HepG2 (cell line): ENCODE measurements around the gene GPAM. TPM values are rescaled to one million over a fixed set of nuclear protein-coding genes. Genes with fewer than 3 reads are reported as not detected.

Source experiments
- ATF1 ChIP-seq: IDR thresholded peaks from 2 replicates; pipeline ENCODE4 v1.6.1; 2016; ENCODE audit warnings: mild to moderate bottlenecking, control low read depth
- CC2D1A ChIP-seq: sonication (generic); formaldehyde crosslinking; IDR thresholded peaks from 2 replicates; pipeline ENCODE4 v1.8.1; 2023; ENCODE audit warnings: mild to moderate bottlenecking, missing genetic modification reagents
- DR1 ChIP-seq: sonication (generic); formaldehyde crosslinking; IDR thresholded peaks from 2 replicates; pipeline ENCODE4 v1.8.0; 2021; ENCODE audit warnings: mild to moderate bottlenecking, missing genetic modification reagents, inconsistent platforms
- FOXA1 ChIP-seq, 2 experiments: fragments of 450-650 bp in 1 of 2; sonication (generic) in 1 of 2; formaldehyde crosslinking in 1 of 2; IDR thresholded peaks; 2 replicates each; pipeline versions ENCODE4 v1.4.0 to v1.6.1; 2016 to 2020; ENCODE audit warnings: missing genetic modification reagents in 1 of 2
- FOXA3 ChIP-seq: IDR thresholded peaks from 2 replicates; pipeline ENCODE4 v1.6.1; 2016; ENCODE audit warnings: missing genetic modification reagents, missing compliant biosample characterization
- ISL2 ChIP-seq: sonication (generic); formaldehyde crosslinking; IDR thresholded peaks from 2 replicates; pipeline ENCODE4 v1.5.0; 2020; ENCODE audit warnings: missing genetic modification reagents
- NBN ChIP-seq: fragments of 450-650 bp; conservative IDR thresholded peaks from 2 replicates; pipeline ENCODE4 v1.6.1; 2017
- NCOR1 ChIP-seq: fragments of 200-600 bp; sonication (generic); IDR thresholded peaks from 2 replicates; pipeline ENCODE4 v1.7.0; 2017; ENCODE audit warnings: antibody characterized with exemption, low read length, borderline replicate concordance
- SAP130 ChIP-seq: IDR thresholded peaks from 2 replicates; pipeline ENCODE4 v1.6.1; 2016; ENCODE audit warnings: low read depth
- ZNF260 ChIP-seq: sonication (generic); formaldehyde crosslinking; IDR thresholded peaks from 2 replicates; pipeline ENCODE4 v1.4.0; 2020; ENCODE audit warnings: missing genetic modification reagents, low read depth, mild to moderate bottlenecking, borderline replicate concordance
- ZNF33B ChIP-seq: sonication (generic); formaldehyde crosslinking; IDR thresholded peaks from 2 replicates; pipeline ENCODE4 v1.5.1; 2020; ENCODE audit warnings: mild to moderate bottlenecking, missing genetic modification reagents
- ZNF44 ChIP-seq: sonication (generic); formaldehyde crosslinking; IDR thresholded peaks from 2 replicates; pipeline ENCODE4 v1.5.1; 2020; ENCODE audit warnings: mild to moderate bottlenecking, missing genetic modification reagents
- ZNF672 ChIP-seq: sonication (generic); formaldehyde crosslinking; IDR thresholded peaks from 2 replicates; pipeline ENCODE4 v1.8.1; 2022; ENCODE audit warnings: missing genetic modification reagents
- ZNF839 ChIP-seq: sonication (generic); formaldehyde crosslinking; IDR thresholded peaks from 2 replicates; pipeline ENCODE4 v1.4.0; 2020; ENCODE audit warnings: missing genetic modification reagents, mild to moderate bottlenecking, borderline replicate concordance
- ZNF891 ChIP-seq: sonication (generic); formaldehyde crosslinking; IDR thresholded peaks from 2 replicates; pipeline ENCODE4 v1.5.0; 2020; ENCODE audit warnings: mild to moderate bottlenecking, missing genetic modification reagents
- polyA plus RNA-seq, 8 experiments: library from polyadenylated mRNA; depleted of rRNA in 3 of 8; stranded (reverse) in 7 of 8; unstranded in 1 of 8; fragments of >200 nt; fragmentation: Illumina TruSeq in 4 of 8; extraction: Trizol in 4 of 8; gene quantifications; 2 replicates each; pipeline versions ENCODE4 v1.2.1 to v1.2.3, GENCODE V29; 2011 to 2016; ENCODE audit warnings: low read depth in 4 of 8, missing spikeins in 1 of 8, mixed read lengths in 1 of 8; ENCODE audit not compliant: insufficient read depth in 1 of 8
- total RNA-seq, 5 experiments: library from RNA; depleted of rRNA; stranded (reverse); fragments of >200 nt; fragmentation: Illumina TruSeq; extraction: Trizol; gene quantifications; 2 replicates each; pipeline ENCODE4 v1.2.3, GENCODE V29; 2016; ENCODE audit warnings: low read depth in 1 of 5
- TF ChIP-seq, protein P1 (sequence below): sonication (generic); formaldehyde crosslinking; IDR thresholded peaks from 2 replicates; pipeline ENCODE4 v1.8.0; 2023; ENCODE audit warnings: mild to moderate bottlenecking, missing genetic modification reagents
- TF ChIP-seq, protein P2 (sequence below): IDR thresholded peaks from 2 replicates; pipeline ENCODE4 v1.6.1; 2012; ENCODE audit warnings: inconsistent platforms
- TF ChIP-seq, protein P3 (sequence below): IDR thresholded peaks from 2 replicates; pipeline ENCODE4 v1.6.1; 2016; ENCODE audit warnings: low read depth, missing genetic modification reagents, missing compliant biosample characterization
- TF ChIP-seq, protein P4 (sequence below): sonication (generic); formaldehyde crosslinking; IDR thresholded peaks from 2 replicates; pipeline ENCODE4 v1.4.0; 2020; ENCODE audit warnings: missing genetic modification reagents

GPAM gene
- total and polyA plus RNA-seq, 2 of the 13 experiments (the other 11 are each of a cell fraction or from before 2014, with no cell fraction given) = 36.8 to 140 TPM

DNA sequence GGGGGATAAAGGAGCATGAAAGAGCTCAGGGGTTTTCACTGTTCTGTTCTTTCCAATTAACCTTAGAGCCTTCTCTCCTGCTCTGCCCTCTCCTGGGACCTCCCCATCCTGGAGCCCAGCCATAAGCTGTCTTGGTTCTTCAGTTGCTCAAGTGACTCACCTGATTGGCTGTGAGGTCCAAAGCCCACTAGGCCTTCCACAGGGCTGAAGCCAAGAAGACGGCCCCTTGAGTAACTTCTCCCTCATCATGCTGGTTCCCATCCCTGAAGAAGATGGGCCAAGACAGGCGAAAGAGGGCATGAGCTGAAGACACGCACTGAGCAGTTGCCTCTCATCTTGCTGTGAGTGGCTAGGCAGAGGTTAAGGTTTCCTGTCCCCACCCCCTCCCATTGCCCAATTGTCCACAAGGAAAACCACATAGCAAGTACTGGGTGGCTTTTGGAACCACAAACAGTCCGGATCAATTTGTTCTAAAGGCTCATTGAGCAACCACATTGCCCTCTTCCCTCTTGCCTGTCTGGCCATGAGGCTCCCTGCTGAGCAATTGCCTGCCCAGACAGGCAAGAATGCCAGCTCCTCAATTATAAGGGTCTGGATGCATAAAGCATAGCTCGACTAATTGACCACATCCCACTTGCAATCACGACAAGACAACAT lies 43.9 kb upstream of the GPAM start (continued):
- TF ChIP-seq ZNF672 (CRISPR knock-in tag) = 0 out of 2 replicates have a peak, but pooled peaks have one; percentile 71
- peak; percentile 97 for TF ChIP-seq ZNF891 (CRISPR knock-in tag)
- TF ChIP-seq, protein P1, sequence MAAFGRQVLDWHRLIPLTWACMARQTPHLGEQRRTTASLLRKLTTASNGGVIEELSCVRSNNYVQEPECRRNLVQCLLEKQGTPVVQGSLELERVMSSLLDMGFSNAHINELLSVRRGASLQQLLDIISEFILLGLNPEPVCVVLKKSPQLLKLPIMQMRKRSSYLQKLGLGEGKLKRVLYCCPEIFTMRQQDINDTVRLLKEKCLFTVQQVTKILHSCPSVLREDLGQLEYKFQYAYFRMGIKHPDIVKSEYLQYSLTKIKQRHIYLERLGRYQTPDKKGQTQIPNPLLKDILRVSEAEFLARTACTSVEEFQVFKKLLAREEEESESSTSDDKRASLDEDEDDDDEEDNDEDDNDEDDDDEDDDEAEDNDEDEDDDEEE = peak; percentile 86
- peak; percentile 98 for TF ChIP-seq ZNF44 (CRISPR knock-in tag)
- no peak for TF ChIP-seq ATF1
- 0 out of 2 replicates have a peak, but pooled peaks have one; percentile 80 for TF ChIP-seq ZNF839 (CRISPR knock-in tag)
- 0 out of 2 replicates have a peak, but pooled peaks have one; percentile 27 for TF ChIP-seq FOXA1 (IDR thresholded peaks at IDR 0.05)
- TF ChIP-seq FOXA1 (CRISPR knock-in tag; IDR thresholded peaks at IDR 0.05) = peak; percentile 92
- TF ChIP-seq NCOR1 = peak; percentile 88
- TF ChIP-seq CC2D1A = 0 out of 2 replicates have a peak, but pooled peaks have one; percentile 90
- peak; percentile 86 for TF ChIP-seq SAP130 (CRISPR knock-in tag)
- peak; percentile 97 for TF ChIP-seq ZNF33B (CRISPR knock-in tag)
- TF ChIP-seq, protein P2, sequence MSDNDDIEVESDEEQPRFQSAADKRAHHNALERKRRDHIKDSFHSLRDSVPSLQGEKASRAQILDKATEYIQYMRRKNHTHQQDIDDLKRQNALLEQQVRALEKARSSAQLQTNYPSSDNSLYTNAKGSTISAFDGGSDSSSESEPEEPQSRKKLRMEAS = peak; percentile 87
- TF ChIP-seq, protein P3, sequence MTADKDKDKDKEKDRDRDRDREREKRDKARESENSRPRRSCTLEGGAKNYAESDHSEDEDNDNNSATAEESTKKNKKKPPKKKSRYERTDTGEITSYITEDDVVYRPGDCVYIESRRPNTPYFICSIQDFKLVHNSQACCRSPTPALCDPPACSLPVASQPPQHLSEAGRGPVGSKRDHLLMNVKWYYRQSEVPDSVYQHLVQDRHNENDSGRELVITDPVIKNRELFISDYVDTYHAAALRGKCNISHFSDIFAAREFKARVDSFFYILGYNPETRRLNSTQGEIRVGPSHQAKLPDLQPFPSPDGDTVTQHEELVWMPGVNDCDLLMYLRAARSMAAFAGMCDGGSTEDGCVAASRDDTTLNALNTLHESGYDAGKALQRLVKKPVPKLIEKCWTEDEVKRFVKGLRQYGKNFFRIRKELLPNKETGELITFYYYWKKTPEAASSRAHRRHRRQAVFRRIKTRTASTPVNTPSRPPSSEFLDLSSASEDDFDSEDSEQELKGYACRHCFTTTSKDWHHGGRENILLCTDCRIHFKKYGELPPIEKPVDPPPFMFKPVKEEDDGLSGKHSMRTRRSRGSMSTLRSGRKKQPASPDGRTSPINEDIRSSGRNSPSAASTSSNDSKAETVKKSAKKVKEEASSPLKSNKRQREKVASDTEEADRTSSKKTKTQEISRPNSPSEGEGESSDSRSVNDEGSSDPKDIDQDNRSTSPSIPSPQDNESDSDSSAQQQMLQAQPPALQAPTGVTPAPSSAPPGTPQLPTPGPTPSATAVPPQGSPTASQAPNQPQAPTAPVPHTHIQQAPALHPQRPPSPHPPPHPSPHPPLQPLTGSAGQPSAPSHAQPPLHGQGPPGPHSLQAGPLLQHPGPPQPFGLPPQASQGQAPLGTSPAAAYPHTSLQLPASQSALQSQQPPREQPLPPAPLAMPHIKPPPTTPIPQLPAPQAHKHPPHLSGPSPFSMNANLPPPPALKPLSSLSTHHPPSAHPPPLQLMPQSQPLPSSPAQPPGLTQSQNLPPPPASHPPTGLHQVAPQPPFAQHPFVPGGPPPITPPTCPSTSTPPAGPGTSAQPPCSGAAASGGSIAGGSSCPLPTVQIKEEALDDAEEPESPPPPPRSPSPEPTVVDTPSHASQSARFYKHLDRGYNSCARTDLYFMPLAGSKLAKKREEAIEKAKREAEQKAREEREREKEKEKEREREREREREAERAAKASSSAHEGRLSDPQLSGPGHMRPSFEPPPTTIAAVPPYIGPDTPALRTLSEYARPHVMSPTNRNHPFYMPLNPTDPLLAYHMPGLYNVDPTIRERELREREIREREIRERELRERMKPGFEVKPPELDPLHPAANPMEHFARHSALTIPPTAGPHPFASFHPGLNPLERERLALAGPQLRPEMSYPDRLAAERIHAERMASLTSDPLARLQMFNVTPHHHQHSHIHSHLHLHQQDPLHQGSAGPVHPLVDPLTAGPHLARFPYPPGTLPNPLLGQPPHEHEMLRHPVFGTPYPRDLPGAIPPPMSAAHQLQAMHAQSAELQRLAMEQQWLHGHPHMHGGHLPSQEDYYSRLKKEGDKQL = peak; percentile 70; the same call in 1 of the 2 replicates
- TF ChIP-seq, protein P4, sequence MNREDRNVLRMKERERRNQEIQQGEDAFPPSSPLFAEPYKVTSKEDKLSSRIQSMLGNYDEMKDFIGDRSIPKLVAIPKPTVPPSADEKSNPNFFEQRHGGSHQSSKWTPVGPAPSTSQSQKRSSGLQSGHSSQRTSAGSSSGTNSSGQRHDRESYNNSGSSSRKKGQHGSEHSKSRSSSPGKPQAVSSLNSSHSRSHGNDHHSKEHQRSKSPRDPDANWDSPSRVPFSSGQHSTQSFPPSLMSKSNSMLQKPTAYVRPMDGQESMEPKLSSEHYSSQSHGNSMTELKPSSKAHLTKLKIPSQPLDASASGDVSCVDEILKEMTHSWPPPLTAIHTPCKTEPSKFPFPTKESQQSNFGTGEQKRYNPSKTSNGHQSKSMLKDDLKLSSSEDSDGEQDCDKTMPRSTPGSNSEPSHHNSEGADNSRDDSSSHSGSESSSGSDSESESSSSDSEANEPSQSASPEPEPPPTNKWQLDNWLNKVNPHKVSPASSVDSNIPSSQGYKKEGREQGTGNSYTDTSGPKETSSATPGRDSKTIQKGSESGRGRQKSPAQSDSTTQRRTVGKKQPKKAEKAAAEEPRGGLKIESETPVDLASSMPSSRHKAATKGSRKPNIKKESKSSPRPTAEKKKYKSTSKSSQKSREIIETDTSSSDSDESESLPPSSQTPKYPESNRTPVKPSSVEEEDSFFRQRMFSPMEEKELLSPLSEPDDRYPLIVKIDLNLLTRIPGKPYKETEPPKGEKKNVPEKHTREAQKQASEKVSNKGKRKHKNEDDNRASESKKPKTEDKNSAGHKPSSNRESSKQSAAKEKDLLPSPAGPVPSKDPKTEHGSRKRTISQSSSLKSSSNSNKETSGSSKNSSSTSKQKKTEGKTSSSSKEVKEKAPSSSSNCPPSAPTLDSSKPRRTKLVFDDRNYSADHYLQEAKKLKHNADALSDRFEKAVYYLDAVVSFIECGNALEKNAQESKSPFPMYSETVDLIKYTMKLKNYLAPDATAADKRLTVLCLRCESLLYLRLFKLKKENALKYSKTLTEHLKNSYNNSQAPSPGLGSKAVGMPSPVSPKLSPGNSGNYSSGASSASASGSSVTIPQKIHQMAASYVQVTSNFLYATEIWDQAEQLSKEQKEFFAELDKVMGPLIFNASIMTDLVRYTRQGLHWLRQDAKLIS = peak; percentile 94; the same call in 1 of the 2 replicates
- TF ChIP-seq NBN = no peak
- peak; percentile 85 for TF ChIP-seq ISL2
- peak; percentile 94 for TF ChIP-seq FOXA3 (CRISPR knock-in tag)
- peak; percentile 80; the same call in 1 of the 2 replicates for TF ChIP-seq DR1 (CRISPR knock-in tag)
- TF ChIP-seq ZNF260 (CRISPR knock-in tag) = 0 out of 2 replicates have a peak, but pooled peaks have one; percentile 76
